Femur (tissue), 1 donor: ENCODE results near the gene TIA1.
"Not testable (repeated sequence)": the region's sequence is repeated elsewhere in the genome, so short reads cannot be mapped to it uniquely, and the experiment has no call there.

Experiments used
- DNase-seq: peaks from one replicate; pipeline ENCODE4 v3.0.0-alpha.2; 2017

The TIA1 gene

DNA sequence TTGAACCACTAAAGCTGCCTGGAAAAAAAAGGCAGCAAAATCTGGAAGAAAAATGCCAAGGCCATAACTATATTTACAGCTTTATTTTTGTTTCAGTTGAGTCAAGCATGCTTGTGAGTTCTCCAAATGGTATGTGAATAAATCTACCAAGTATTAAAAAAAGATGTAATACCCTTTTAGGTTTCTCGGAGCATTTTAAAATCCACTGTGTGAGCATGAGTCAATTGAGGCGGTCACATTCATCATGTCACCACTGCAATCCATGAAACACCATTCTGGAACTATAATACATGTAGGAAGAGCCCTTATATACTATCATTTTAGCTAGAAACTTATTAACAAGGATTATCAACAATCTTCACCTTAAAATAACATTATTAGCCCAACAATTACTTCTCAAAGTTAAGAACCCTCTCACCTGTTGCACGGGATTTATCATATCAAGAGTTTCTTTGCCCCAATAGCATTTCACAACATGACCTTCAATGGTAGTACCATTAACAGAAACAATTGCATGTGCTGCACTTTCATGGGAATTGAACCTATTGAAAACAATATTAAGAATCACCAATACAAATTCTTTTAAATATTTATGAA is 33.4 kb downstream of the TIA1 start:
- no peak for DNase-seq

DNA sequence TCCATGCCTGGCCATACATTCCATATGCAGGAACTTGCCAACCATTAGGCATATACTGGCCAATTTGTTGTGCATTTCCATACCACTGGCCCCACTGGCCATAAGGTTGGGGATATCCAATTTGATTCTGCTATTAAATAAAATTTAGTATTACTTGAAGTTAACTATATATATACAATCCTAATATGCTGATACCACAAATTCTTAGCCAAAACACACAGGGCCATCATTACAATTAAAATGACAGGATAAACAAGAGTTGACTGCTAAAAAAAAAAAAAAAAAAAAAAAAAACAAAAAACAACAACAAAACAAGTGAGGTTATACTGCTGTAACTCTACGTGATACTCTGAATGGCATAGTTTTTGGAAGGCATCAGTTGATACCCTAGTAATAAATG is 34.1 kb downstream of the TIA1 start:
- DNase-seq = no peak

DNA sequence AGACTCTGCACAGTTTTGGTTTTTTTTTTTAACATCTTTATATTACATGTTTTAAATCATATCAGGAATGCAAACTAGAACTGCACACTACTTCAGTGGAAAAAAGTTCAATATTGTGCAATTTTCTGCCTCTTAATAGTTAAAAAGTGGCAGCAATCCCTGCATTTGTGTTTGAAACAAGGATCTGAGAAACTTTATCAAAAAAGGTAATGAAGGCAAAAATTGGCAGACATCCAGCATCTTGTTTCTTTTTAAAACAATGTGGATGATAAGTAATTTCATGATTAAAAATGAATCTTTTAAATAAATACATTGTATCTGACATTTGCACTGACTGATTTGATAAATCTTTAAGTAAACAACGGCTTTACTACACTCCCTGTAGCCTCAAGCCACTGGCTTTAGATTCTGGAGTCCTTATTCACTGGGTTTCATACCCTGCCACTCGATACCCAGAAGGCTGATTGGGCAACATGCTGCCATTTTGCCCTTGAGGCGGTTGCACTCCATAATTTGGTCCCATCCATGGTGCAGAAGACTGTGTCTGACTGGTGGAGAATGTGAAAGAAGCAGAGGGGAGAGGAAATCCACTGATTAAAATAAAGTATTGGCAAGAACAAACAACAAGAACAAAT is 36.0 kb downstream of the TIA1 start:
- no peak for DNase-seq

- no peak for DNase-seq
Measured at GRCh38 chr2:70211595-70211994, 36.8 kb downstream of the TIA1 start.

DNA sequence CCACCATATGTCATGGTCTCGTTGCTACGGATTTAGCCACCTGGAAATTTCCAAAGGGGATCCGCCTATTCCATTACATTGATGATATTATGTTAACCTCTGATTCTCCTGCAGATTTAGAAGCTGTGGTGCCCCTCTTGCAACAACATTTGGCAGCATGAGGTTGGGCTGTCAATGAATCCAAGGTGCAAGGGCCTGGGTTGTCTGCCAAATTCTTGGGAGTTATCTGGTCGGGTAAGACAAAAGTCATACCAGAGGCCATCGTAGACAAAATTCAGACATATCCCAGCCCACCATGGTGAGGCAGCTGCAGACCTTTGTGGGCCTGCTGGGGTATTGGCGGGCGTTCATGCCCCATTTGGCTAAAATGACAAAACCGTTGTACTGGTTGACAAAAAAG is 44.0 kb downstream of the TIA1 start:
- DNase-seq = no peak

GRCh38 chr2:70203086-70203485 is 45.3 kb downstream of the TIA1 start:
- DNase-seq = no peak

DNA sequence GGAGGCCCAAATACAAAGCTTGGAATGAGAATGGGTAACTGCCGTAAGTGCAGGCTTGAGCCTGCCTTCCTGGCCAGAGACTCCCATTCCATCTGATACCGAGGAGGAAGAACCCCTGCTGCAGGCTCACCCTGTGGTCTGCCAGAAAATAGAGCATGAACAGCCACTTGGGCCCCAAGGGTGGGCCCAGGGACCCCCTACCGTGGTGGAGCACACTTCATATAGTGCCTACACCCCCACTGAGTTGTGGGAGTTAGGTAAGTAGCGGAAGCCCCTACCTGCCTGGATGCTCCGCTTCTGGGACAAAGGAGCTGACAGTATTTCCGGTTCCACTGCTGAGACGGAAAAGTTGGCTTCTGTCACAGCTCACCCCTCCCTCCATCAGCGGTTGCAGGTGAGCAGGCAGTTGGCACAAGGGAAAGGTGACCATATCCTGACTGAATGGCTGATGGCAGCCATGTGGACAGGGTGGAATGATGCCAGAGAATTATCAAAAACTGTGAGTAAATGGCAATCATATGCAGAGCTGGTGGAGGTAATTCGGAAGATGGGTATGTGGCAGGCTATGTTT is 46.1 kb downstream of the TIA1 start:
- DNase-seq = no peak

- DNase-seq = no peak
Measured at GRCh38 chr2:70201831-70202230, 46.6 kb downstream of the TIA1 start.

- no peak for DNase-seq
Measured at GRCh38 chr2:70201225-70201768, 47.1 kb downstream of the TIA1 start.

GRCh38 chr2:70199320-70199864 is 49.0 kb downstream of the TIA1 start:
- no peak for DNase-seq

GRCh38 chr2:70192516-70192915 is 55.9 kb downstream of the TIA1 start:
- DNase-seq = no peak

DNA sequence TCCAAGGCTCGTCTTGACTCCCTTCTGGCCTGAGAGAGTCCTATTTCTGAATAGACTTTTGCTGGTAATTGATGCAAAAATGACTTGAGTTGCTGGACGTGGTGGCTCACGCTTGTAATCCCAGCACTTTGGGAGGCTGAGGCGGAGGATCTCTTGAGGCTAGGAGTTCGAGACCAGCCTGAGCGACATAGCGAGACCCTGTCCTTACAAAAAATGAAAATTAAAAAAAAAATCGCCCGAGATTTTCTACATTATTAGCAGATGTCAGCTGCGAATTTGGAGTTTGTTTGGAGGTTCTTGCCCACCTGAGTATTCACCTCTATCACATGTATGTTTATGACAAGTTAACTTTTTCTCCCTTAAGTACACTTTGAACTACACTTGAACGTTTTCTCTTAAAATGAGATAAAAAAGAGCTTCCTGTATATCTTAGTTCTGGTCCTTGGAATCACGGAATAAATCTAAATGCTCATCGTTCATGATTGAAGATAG is 57.1 kb downstream of the TIA1 start:
- DNase-seq = no peak

- DNase-seq = peak; percentile 98
Measured at GRCh38 chr2:70190418-70191243, 57.8 kb downstream of the TIA1 start, which contains the start of gene C2orf42. Gene C2orf42 (minus strand): TSS chr2:70191019. CDS start chr2:70181985, 9,034 bp downstream.

DNA sequence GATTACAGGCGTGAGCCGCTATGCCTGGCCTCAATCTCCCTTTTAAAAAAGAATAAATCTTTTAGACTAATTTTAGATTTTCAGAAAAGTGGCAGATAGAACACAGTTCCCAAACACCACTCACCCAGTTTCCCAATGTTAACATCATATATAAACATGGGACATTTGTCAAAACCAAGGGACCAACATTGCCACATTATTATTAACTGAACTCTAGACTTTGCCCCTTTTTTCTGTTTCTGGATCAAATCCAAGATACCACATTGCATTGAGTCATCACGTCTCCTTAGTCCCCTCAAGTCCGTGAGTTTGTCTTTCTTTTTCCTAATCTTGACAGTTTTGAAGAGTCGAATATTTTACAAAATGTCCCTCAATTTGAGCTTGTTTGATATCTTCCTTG is 60.0 kb downstream of the TIA1 start:
- DNase-seq = no peak

GRCh38 chr2:70187170-70187569 is 61.3 kb downstream of the TIA1 start:
- DNase-seq = not testable (repeated sequence)

DNA sequence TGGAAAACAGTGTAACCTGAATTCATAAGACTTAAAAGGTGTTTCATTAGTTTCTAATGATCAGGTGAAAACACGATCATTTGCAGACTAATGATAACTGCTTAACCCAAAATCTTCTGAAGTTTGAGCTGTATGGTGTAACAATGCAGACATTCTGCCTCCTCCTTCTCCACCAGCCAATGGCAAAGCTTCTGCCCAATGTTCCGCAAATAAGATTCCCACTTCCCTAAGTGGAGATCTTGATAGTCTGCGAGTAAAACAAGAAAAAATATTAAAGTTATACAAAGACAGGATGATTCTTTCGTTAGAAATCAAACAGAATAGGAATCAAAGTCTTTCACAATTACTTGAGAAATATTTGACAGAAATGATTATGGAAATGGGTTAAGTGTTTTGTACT is 65.7 kb downstream of the TIA1 start:
- no peak for DNase-seq

DNA sequence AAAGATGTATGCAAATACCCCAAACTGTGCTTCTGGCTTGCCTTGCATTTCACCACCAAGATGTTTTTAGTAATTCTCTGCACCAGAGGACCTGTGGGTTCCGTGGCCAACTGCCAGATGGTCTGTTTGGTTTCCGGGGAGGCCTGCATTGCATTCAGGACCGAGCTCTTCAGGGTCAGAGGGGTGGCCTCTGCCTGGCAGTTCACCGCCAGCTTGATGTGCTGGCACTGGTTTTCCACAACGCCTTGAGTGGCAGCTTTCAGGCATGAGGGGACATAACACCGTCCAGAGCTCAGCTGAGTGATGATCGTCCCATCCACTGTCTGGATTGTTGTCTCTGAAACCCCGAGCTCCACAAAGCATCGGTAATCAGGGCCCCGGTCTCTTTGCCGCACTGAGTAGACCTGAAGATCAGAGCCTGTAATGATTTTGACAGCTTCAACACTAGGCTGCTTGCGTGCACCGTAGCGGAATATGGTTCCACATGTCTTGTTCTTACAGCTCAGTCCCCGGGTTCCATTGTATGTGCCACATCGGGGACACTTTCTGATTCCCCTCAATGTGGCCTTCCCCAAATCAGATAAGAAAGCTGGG is 67.0 kb downstream of the TIA1 start:
- no peak for DNase-seq

GRCh38 chr2:70173520-70173919 is 74.9 kb downstream of the TIA1 start:
- no peak for DNase-seq

- not testable (repeated sequence) for DNase-seq
Measured at GRCh38 chr2:70169654-70170245, 78.7 kb downstream of the TIA1 start.

- DNase-seq = no peak
Measured at GRCh38 chr2:70161069-70161534, 87.3 kb downstream of the TIA1 start.

DNA sequence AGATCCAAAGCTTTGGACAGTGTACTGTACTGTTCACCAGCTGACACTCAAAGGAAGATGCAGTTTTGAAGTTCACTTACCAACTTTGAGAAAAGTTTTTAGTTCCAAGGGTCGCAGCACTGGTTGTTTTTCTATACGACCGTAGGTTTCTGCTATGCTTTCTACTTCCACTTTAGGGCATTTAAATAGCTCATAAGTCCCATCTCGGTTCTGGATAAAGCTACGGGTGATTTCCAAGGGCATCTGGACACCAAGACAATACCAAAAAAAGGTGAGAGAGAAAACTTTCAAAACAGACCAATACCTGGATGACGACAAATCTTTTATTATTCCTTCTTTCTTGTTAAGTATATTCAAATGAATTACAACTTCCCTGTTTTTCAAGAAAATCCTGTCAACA is 87.9 kb downstream of the TIA1 start:
- DNase-seq = no peak
